SK-N-SH treated with all-trans-retinoic acid at 6 μM for 48 hours (cell line): Measurements from ENCODE around the gene ACOX1.

Experiments
- ARNTL ChIP-seq: fragments of 450-650 bp; formaldehyde crosslinking; IDR thresholded peaks from 2 replicates; pipeline ENCODE4 v1.5.0; 2020; ENCODE audit warnings: low read depth, mild to moderate bottlenecking, moderate library complexity, borderline replicate concordance
- PATZ1 ChIP-seq: fragments of 250-450 bp; sonication (Bioruptor Pico); IDR thresholded peaks from 2 replicates; pipeline ENCODE4 v1.8.0; 2020; ENCODE audit warnings: mild to moderate bottlenecking, moderate library complexity, borderline replicate concordance
- POU6F1 ChIP-seq: fragments of 250-450 bp; sonication (Bioruptor Pico); IDR thresholded peaks from 2 replicates; pipeline ENCODE4 v1.8.0; 2021; ENCODE audit warnings: low read depth, mild to moderate bottlenecking, moderate library complexity, borderline replicate concordance
- TOX ChIP-seq: fragments of 250-450 bp; sonication (Bioruptor Pico); IDR thresholded peaks from 2 replicates; pipeline ENCODE4 v1.8.0; 2021; ENCODE audit warnings: mild to moderate bottlenecking, moderate library complexity, borderline replicate concordance
- ZC3H10 ChIP-seq: fragments of 250-450 bp; sonication (Bioruptor Pico); IDR thresholded peaks from 2 replicates; pipeline ENCODE4 v1.5.1; 2021; ENCODE audit warnings: mild to moderate bottlenecking, moderate library complexity
- ZFP30 ChIP-seq: fragments of 450-650 bp; formaldehyde crosslinking; IDR thresholded peaks from 2 replicates; pipeline ENCODE4 v1.5.0; 2022; ENCODE audit warnings: mild to moderate bottlenecking, moderate library complexity

- TF ChIP-seq PATZ1 (CRISPR knock-in tag), result no peak
- TF ChIP-seq ARNTL (CRISPR knock-in tag), result no peak
- TF ChIP-seq ZFP30 (CRISPR knock-in tag), result no peak
- no peak for TF ChIP-seq ZC3H10 (CRISPR knock-in tag)
- TF ChIP-seq TOX (CRISPR knock-in tag), result no peak
- no peak for TF ChIP-seq POU6F1
These were observed 52.5 kb downstream of the ACOX1 start for GRCh38 chr17:75926456-75926855.
